ENCODE results near the gene TIMM50.

DNA sequence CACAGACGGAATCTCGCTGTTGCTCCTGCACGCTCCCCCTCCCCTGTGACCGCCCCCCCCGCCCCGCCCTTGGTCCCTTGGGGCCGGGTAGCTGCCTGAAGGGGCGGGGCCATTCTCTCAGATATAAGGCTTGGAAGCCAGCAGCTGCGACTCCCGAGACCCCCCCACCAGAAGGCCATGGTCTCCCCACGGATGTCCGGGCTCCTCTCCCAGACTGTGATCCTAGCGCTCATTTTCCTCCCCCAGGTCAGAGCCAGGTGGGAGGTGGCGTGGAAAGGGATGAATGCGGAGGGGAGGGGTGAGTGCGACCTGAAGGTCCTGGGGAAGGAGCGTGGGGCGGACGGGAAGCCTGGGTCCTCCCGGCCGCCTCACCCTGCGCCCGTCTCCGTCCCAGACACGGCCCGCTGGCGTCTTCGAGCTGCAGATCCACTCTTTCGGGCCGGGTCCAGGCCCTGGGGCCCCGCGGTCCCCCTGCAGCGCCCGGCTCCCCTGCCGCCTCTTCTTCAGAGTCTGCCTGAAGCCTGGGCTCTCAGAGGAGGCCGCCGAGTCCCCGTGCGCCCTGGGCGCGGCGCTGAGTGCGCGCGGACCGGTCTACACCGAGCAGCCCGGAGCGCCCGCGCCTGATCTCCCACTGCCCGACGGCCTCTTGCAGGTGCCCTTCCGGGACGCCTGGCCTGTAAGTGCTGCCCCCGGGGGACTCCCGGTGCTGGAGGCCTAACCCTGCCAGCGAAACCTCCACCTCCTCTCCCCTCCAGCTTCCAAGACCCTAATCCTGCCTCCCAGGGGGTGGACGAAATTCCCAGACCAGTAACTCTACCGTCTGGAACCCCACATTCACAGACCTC, 18.4 kb downstream of the TIMM50 start, which contains the start of gene DLL3:
- TF ChIP-seq, protein P1, sequence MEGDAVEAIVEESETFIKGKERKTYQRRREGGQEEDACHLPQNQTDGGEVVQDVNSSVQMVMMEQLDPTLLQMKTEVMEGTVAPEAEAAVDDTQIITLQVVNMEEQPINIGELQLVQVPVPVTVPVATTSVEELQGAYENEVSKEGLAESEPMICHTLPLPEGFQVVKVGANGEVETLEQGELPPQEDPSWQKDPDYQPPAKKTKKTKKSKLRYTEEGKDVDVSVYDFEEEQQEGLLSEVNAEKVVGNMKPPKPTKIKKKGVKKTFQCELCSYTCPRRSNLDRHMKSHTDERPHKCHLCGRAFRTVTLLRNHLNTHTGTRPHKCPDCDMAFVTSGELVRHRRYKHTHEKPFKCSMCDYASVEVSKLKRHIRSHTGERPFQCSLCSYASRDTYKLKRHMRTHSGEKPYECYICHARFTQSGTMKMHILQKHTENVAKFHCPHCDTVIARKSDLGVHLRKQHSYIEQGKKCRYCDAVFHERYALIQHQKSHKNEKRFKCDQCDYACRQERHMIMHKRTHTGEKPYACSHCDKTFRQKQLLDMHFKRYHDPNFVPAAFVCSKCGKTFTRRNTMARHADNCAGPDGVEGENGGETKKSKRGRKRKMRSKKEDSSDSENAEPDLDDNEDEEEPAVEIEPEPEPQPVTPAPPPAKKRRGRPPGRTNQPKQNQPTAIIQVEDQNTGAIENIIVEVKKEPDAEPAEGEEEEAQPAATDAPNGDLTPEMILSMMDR (IDR thresholded peaks at IDR 0.05): no peak
- no peak for TF ChIP-seq POLR2AphosphoS5 (IDR thresholded peaks at IDR 0.05)
- no peak for TF ChIP-seq POLR2A (IDR thresholded peaks at IDR 0.05)
- TF ChIP-seq EP300 (IDR thresholded peaks at IDR 0.05; ENCODE audit: low read depth): no peak
